ENCODE measurements around the gene ARL16. TPM values are rescaled to one million over a fixed set of nuclear protein-coding genes. Genes with fewer than 3 reads are reported as not detected.

The ARL16 gene
- total and polyA plus RNA-seq, 2 donors (not counting 3 experiments of a cell fraction or from before 2014, with no cell fraction given): 41.4 to 71.7 TPM

DNA sequence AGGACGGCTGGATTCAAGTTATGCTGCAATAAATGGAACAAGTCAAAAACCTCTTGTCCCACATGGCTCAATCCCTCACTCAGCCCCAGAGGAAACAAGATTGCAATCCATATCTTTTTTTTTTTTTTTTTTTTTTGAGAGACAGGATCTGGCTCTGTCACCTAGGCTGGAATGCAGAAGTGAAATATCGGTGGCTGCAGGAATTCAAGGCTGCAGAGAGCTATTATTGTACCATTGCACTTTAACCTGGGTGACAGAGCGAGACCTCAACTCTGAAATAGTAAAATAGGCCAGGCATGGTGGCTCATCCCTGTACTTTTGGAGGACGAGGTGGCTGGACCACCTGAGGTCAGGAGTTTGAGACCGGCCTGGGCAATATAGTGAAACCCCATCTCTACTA, 24.6 kb downstream of the ARL16 start:
- TF ChIP-seq, protein P1, sequence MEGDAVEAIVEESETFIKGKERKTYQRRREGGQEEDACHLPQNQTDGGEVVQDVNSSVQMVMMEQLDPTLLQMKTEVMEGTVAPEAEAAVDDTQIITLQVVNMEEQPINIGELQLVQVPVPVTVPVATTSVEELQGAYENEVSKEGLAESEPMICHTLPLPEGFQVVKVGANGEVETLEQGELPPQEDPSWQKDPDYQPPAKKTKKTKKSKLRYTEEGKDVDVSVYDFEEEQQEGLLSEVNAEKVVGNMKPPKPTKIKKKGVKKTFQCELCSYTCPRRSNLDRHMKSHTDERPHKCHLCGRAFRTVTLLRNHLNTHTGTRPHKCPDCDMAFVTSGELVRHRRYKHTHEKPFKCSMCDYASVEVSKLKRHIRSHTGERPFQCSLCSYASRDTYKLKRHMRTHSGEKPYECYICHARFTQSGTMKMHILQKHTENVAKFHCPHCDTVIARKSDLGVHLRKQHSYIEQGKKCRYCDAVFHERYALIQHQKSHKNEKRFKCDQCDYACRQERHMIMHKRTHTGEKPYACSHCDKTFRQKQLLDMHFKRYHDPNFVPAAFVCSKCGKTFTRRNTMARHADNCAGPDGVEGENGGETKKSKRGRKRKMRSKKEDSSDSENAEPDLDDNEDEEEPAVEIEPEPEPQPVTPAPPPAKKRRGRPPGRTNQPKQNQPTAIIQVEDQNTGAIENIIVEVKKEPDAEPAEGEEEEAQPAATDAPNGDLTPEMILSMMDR (IDR thresholded peaks at IDR 0.05; ENCODE audit: extremely low read depth in 1 of 2, insufficient read depth in 1 of 2, low read depth in 1 of 2, low read length in 2 of 2): no peak
- TF ChIP-seq POLR2AphosphoS5 (IDR thresholded peaks at IDR 0.05; ENCODE audit: insufficient read depth, low read depth, low read length) (no peak), EZH2 (IDR thresholded peaks at IDR 0.05; ENCODE audit: borderline replicate concordance, low read depth, low read length, severe bottlenecking) (no peak), POLR2A (IDR thresholded peaks at IDR 0.05; ENCODE audit: low read depth, low read length) (no peak), JUN (IDR thresholded peaks at IDR 0.05; ENCODE audit: borderline replicate concordance, insufficient read depth, insufficient read length, low read depth) (no peak), MYC (IDR thresholded peaks at IDR 0.05; ENCODE audit: low read depth, low read length) (no peak), FOS (IDR thresholded peaks at IDR 0.05; ENCODE audit: borderline replicate concordance, insufficient read depth, low read length) (no peak), GATA2 (IDR thresholded peaks at IDR 0.05; ENCODE audit: insufficient read depth, insufficient read length, low read depth, low read length) (no peak)
- TF ChIP-seq, protein P2, sequence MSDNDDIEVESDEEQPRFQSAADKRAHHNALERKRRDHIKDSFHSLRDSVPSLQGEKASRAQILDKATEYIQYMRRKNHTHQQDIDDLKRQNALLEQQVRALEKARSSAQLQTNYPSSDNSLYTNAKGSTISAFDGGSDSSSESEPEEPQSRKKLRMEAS (IDR thresholded peaks at IDR 0.05; ENCODE audit: insufficient read depth, insufficient read length): no peak
- Histone ChIP-seq H3K9me1 (replicated peaks; ENCODE audit: control insufficient read depth, extremely low read depth, insufficient read depth, low read length) (no peaks in the 10 kb centered on the region), H3K4me3 (replicated peaks in 1 of 3; ENCODE audit: insufficient read depth in 1 of 3, low read depth in 1 of 3, low read length in 3 of 3) (no peak overlapping the region), H3K9ac (replicated peaks; ENCODE audit: extremely low read depth, insufficient read depth, low read length) (no peak overlapping the region), H2AFZ (ENCODE audit: low read depth, low read length) (no peak overlapping the region), H3K9me3 (replicated peaks; ENCODE audit: control insufficient read depth, insufficient read depth, low read length) (no peaks in the 10 kb centered on the region), H3K36me3 (ENCODE audit: control insufficient read depth in 2 of 2, extremely low read depth in 1 of 2, insufficient read depth in 2 of 2, low read length in 2 of 2) (peaks cover 0 to under 1% of the 10 kb centered on the region in 2 experiments), H3K4me1 (ENCODE audit: control insufficient read depth, extremely low read depth, insufficient read depth, low read length) (peaks cover 9% of the 10 kb centered on the region), H4K20me1 (replicated peaks; ENCODE audit: control insufficient read depth, extremely low read depth, insufficient read depth, low read length) (no peaks in the 10 kb centered on the region), H3K4me2 (ENCODE audit: insufficient read depth, low read length) (no peak overlapping the region), H3K27ac (ENCODE audit: insufficient read depth, low read depth, low read length) (no peak overlapping the region), H3K27me3 (ENCODE audit: control insufficient read depth in 2 of 2, insufficient read depth in 2 of 2, low read length in 2 of 2) (no peaks in the 10 kb centered on the region), H3K79me2 (ENCODE audit: control insufficient read depth, insufficient read depth, low read length) (no peaks in the 10 kb centered on the region)
- BruUV-seq (replicated peaks): no TSS peak
- DNase-seq (ENCODE audit: low read depth, low spot score): no peak
- dilution Hi-C loops (cut with MboI; ENCODE audit: extremely low pct_ligation_motif_present, low sequenced_read_pairs): no loop called here
- POLR2A ChIA-PET: interaction anchor here (0.6 kb wide), 1 partner anchor 9 kb away, joined by 3 read pairs; no protein-coding TSS in a partner anchor
- CTCF ChIA-PET: no interaction called here
- intact Hi-C loops (cut with micrococcal nuclease): no loop called here
- FAIRE-seq: no peak

Measured in endothelial cell of umbilical vein (primary cell).